GM11168 (cell line): ENCODE data around the gene GNPDA1.
"Not testable (repeated sequence)": the region's sequence is repeated elsewhere in the genome, so short reads cannot be mapped to it uniquely, and the experiment has no call there.

Experiments used
- in situ Hi-C: fragments of 300-500 bp; cut with MboI; formaldehyde crosslinking; loops from one replicate; pipeline ENCODE4 v1.12.0; 2022; ENCODE audit warnings: low sequenced_read_pairs; ENCODE audit not compliant: unreplicated experiment

The GNPDA1 gene

DNA sequence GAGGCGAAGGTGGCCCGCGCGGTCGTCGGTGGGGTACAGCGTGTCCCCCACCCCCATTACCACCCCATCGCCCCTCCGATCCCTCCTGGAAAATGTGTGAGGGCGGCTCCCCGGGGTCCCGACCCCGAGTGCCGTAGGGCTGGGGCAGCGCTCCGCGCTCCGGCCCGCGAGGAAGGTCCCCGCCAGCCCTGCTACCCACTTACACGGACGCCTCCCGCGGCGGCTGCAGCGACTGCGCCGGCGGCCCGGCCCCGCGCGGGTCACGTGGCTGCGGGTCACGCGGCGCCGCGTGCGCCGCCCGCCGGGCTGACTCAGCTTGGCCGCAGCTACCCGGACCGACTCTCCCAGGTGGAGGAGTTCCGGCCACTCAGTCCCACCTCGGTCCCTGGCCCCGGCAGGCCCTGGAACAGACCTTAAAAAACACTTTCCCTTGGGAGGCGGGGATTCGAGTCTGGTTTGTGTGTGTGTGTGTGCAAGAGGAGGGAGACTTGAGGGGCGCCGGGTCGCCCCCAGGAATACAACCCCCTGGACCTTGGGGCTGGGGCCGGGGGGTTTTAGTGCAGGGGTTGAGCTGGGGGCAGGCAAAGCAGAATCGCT, at the start of gene GNPDA1:
TSS of gene GNPDA1 (minus strand) at position 236 of the 597 bp plus-strand sequence. CDS start 992 bp downstream, outside the sequence.
- in situ Hi-C loops: no loop called here

GRCh38 chr5:142059304-142059940, 46.6 kb upstream of the GNPDA1 start:
- in situ Hi-C loops: no loop called here

DNA sequence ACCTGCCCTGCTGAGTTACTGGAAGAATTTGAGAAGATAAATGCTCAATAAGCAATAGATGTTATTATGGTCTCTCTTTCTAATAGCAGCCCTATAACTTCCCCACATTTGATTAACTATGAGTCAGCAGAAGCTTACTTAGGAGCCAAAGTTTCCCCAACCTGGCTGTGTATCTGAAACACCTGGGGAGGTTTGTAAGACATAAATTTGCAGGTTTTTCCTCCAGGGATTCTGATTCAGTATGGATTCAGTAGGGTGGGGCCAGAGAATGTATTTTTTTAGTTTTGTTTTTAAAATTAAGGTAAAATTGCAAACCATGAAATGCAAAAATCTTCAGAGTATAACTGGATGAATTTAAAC, 44.9 kb upstream of the GNPDA1 start:
- in situ Hi-C loops: no loop called here

DNA sequence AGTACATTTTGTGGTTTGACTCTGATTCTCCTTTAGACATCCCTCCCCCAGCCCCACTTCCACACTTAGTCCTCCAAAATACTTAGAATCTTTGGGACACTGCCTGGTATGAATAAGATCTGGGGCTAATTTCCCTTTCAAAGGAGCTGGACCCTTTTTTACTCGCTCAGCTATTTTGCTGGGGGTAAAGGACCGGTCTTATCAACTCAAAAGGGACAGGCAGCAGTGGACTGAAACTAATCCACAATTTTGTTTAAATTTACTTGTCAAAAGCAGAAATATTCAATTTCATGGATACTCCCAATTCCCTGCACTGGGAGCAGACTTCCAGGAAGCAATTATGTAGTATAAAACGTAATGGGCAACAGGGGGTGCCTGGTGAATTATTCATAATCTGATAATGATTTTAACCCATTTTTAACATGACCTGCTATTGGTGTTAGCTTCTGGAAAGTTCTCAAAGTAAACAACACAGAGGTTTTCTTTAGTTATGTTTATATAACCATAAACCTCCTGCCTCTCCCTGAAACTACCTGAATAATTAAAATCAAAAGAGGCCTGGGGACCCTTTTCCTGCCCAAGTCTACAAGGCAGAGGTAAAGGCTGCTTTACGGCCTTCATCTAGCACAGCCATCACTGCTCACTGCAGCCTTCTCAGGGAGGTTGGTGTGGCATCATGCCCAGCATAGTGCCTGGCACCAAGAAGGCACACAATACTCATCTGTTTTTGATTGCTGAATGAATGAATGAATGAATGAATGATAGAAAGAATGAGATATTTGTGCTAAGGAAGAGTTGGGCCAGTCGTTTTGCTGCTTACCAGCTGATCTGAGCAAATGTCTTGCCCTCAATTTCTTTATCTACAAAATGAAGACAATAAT, 44.2 kb upstream of the GNPDA1 start:
- in situ Hi-C loops: no loop called here

DNA sequence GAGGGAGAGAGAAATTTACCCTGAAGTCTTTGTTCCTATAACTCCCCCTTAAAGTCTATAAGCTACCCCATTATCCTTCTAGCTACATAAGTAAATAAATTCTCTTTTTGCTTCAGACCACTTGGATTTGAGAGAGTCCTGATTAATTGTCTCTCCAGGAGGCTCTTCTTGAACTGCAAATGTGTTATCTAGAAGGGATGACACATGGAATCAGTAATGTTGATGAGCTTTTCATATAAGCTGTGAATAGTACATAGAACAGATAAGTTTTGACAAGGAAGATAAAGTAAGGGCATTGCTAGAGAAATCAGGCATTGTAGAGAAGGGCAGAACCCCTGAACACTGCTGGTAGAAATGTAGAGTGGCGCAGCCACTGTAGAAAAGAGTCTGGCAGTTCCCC, 42.5 kb upstream of the GNPDA1 start:
- in situ Hi-C loops: no loop called here

- in situ Hi-C loops: no loop called here
These were observed 40.8 kb upstream of the GNPDA1 start for GRCh38 chr5:142053426-142054151.

DNA sequence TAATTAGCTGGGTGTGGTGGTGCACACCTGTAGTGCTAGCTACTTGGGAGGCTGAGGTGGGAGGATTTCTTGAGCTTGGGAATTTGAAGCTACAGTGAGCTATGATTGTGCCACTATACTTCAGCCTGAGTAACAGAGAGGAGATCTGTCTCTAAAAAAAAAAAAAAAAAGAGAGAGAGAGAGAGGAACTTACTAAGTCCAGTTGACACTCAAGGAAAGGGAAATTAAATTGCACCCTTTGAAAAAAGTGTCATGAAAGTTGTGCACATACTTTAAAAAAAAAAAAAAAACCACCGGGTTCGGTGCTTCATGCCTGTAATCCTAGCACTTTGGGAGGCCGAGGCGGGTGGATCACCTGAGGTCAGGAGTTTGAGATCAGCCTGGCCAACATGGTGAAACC, 39.2 kb upstream of the GNPDA1 start:
- in situ Hi-C loops: not testable (repeated sequence)

DNA sequence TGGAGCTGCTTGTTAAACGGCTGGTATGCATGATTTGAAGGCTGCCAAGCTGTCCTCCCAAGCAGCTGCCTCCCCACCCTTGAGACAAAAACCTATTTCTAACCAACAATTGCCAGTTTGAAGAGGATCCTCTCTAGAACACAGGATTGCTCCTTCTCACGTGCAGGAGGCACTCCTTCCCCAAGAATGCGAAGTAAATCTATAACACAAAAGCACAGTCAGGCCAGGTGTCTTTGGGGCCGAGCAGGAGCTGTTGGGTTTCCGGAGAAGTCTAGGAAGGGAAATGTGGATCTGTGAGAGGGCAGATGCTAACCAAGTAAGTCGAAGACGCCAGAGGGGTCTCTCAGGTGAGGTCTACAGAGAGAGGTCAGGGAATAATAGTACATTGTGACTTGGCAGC, 35.4 kb upstream of the GNPDA1 start:
- in situ Hi-C loops: no loop called here

DNA sequence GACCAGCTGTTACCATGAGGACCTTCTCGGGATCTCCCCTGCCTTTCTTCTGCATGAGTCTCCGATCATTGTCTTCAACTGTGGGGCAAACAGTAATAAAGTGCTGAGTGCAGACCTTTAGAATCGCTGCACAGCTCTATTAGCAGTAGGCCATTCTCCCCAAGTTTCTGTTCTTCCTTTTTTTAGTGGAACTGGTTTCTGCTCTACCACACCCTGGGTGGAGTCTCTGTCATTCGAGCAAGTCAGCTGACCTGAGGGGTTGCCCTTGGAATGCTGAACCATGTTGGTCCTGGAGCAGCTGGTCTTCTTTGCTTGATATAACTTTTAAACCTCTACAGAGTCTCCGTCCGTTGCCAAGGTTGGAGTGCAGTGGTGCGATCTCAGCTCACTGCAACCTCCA, 33.4 kb upstream of the GNPDA1 start:
- in situ Hi-C loops: no loop called here

DNA sequence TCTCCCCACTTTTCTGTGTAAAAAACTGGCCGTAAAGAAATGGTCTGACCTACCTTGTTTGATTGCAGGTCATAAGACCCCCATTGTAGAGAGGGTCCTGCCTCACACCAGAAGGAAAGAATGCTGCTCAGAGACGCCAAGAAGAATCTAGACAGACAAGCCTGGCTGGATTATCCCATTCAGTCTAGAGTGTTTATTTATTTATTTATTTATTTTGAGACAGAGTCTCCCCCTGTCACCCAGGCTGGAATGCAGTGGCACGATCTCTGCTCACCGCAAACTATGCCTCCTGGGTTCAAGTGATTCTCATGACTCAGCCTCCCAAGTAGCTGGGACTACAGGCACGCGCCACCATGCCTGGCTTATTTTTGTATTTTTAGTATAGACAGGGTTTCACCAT, 28.1 kb upstream of the GNPDA1 start:
- in situ Hi-C loops: not testable (repeated sequence)

- in situ Hi-C loops: no loop called here
These were observed 27.5 kb upstream of the GNPDA1 start for GRCh38 chr5:142040285-142040684.

- in situ Hi-C loops: no loop called here
These were observed 25.9 kb upstream of the GNPDA1 start for GRCh38 chr5:142038735-142039134.

- in situ Hi-C loops: not testable (repeated sequence)
These were observed 24.8 kb upstream of the GNPDA1 start for GRCh38 chr5:142037599-142037998.

DNA sequence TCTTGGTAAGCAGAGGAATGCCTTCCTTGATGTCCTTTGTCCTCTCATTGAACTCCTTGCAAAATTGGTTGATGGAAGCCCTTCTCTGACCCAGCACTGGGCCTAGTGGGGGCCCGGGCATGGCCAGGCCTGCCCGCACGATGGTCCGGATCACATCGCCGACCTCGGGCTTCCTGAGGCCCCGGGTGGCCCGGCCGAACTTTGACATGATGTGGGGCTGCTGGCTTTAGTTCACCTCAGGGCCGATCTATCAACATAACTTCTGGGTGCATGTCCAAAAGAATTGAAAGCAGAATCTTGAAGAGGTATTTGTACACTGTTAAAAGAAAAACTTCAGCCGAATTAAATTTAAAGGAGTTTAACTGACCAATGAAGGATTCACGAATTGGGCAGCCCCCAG, 24.1 kb upstream of the GNPDA1 start:
- in situ Hi-C loops: no loop called here

- in situ Hi-C loops: no loop called here
These were observed 22.2 kb upstream of the GNPDA1 start for GRCh38 chr5:142034994-142035393.

- in situ Hi-C loops: not testable (repeated sequence)
These were observed 21.1 kb upstream of the GNPDA1 start for GRCh38 chr5:142033632-142034567.

GRCh38 chr5:142032747-142033631, 20.2 kb upstream of the GNPDA1 start:
- in situ Hi-C loops: no loop called here

- in situ Hi-C loops: no loop called here
These were observed 19.3 kb upstream of the GNPDA1 start for GRCh38 chr5:142032150-142032549.

DNA sequence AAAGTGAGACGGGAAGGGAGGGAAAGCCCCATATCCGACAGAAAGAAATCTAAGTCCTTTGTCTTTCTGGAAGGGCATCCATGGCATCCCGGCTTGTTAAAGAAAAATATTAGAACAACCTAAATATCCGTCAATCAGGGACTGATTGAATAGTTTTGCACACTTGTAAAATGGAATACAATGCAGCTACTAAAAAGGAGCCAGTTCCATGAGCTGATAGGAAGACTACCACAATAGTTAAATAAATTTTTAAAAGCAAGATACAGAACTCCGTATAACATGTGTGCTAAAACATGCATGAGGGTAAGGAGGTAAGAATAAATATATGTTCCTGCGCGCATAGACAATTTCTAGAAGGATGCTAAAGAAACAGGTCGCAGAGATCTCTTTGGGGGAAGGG, 12.8 kb upstream of the GNPDA1 start:
- in situ Hi-C loops: no loop called here
